Ovary (tissue), 9 donors: ENCODE results near the gene SF3A1. TPM values are rescaled to one million over a fixed set of nuclear protein-coding genes. Genes with fewer than 3 reads are reported as not detected.

Source experiments
- DNase-seq, 5 donors: peaks; one replicate each; pipeline ENCODE4 v3.0.0-alpha.2; 2019 to 2020
- H3K27ac ChIP-seq, 2 donors: fragments of 200-600 bp; one replicate each; pipeline versions ENCODE4 v1.5.1 to v1.8.0; 2019 to 2022
- H3K27me3 ChIP-seq: fragments of 200-600 bp; one replicate; pipeline ENCODE4 v1.8.0; 2022
- H3K36me3 ChIP-seq: fragments of 200-600 bp; sonication (generic); one replicate; pipeline ENCODE4 v1.5.1; 2019
- H3K4me1 ChIP-seq: one replicate; pipeline ENCODE4 v1.8.1; 2013; ENCODE audit warnings: mild to moderate bottlenecking, moderate library complexity; ENCODE audit not compliant: insufficient read depth
- H3K4me3 ChIP-seq: fragments of 200-600 bp; sonication (generic); one replicate; pipeline ENCODE4 v1.5.1; 2017
- H3K9me3 ChIP-seq, 2 donors: fragments of 200-600 bp in 1 of 2; sonication (generic) in 1 of 2; one replicate each; pipeline versions ENCODE4 v1.5.1 to v1.8.1; 2013 to 2019; ENCODE audit warnings: mild to moderate bottlenecking in 1 of 2, moderate library complexity in 1 of 2
- CTCF ChIP-seq, 3 donors: fragments of 450-650 bp in 2 of 3; fragments of 200-600 bp in 1 of 3; IDR thresholded peaks; one replicate each; pipeline versions ENCODE4 v1.5.1 to v1.8.0; 2016 to 2022; ENCODE audit warnings: antibody characterized with exemption in 3 of 3, mild to moderate bottlenecking in 1 of 3
- EP300 ChIP-seq: sonication (generic); formaldehyde crosslinking; IDR thresholded peaks from one replicate; pipeline ENCODE4 v1.6.1; 2017; ENCODE audit warnings: antibody characterized with exemption
- POLR2A ChIP-seq: fragments of 450-650 bp; IDR thresholded peaks from one replicate; pipeline ENCODE4 v1.6.1; 2017; ENCODE audit warnings: antibody characterized with exemption, mild to moderate bottlenecking, moderate library complexity
- WGBS, 3 donors: extraction: QIAGEN DNeasy Blood & Tissue Kit in 1 of 3; methylation state at CpG; one replicate each; pipeline versions ENCODE4 v1.1.5 to v1.1.7; 2013 to 2017; 5-methylcytosine and 5-hydroxymethylcytosine counted together
- intact Hi-C, 4 donors: fragments of 100-400 bp; cut with DNase I; formaldehyde crosslinking; loops; one replicate each; pipeline versions ENCODE4 v1.11.0 to v1.15.1; 2022 to 2023
- polyA plus RNA-seq, 2 donors: library from polyadenylated mRNA; stranded (reverse); fragments of 200-250 nt in 1 of 2; fragments of 350-450 nt in 1 of 2; fragmentation: Illumina TruSeq in 1 of 2; extraction: RNeasy Lipid Tissue Mini Kit (QIAGEN cat#74804) in 1 of 2; gene quantifications; one replicate each; pipeline ENCODE4 v1.2.3, GENCODE V29; 2013 to 2014
- total RNA-seq, 7 donors: library from RNA; depleted of rRNA in 2 of 7; stranded (reverse); fragments of >200 nt in 2 of 7; fragmentation: NEBNext Ultra II Directional in 3 of 7; extraction: Animal tissue kit (Norgen Biotek cat#: 25700) in 3 of 7; gene quantifications; one replicate each; pipeline versions ENCODE4 v1.1.0 to v1.2.4, GENCODE V29; 2016 to 2023
- donor health status: DM: no; HTN: no; CAD: no; lungs with moderate emphysema.
- donor health status: DM: no; HTN: no; CAD: no.
- donor health status: Bipolar disorder and iron deficiency.
- donor health status: DM: yes; HTN: yes; CAD: no.
- donor health status: DM: no; HTN: no; CAD: no.
- donor health status: DM: yes; HTN: yes; CAD: no.

The SF3A1 gene
- total and polyA plus RNA-seq, 9 donors, result 36.4 to 211 (median 152) TPM

GRCh38 chr22:30348809-30349208 is 7.9 kb downstream of the SF3A1 start:
- Histone ChIP-seq H3K4me3 (no peak overlapping the region), H3K36me3 (no peaks in the 10 kb centered on the region), H3K27ac (no peak overlapping the region), H3K4me1 (peaks cover 2% of the 10 kb centered on the region), H3K27me3 (no peaks in the 10 kb centered on the region), H3K9me3 (no peaks in the 10 kb centered on the region)
- no peak for DNase-seq
- intact Hi-C loops, result no loop called here
- WGBS, 3 donors, result 61 to 67% (median 62%) methylated on average over 4 of the region's 4 CpGs
- TF ChIP-seq EP300 (no peak), POLR2A (no peak), CTCF (IDR thresholded peaks at IDR 0.05) (no peak)

GRCh38 chr22:30348404-30348803 is 8.3 kb downstream of the SF3A1 start:
- no peaks in the 10 kb centered on the region for H3K36me3 ChIP-seq
- H3K4me3 ChIP-seq, result no peak overlapping the region
- peaks cover 2% of the 10 kb centered on the region for H3K4me1 ChIP-seq
- TF ChIP-seq POLR2A, result no peak
- TF ChIP-seq EP300, result no peak
- no peak for TF ChIP-seq CTCF (IDR thresholded peaks at IDR 0.05)
- DNase-seq, result no peak
- no peaks in the 10 kb centered on the region for H3K9me3 ChIP-seq
- no peak overlapping the region for H3K27ac ChIP-seq
- intact Hi-C loops, result no loop called here
- H3K27me3 ChIP-seq, result no peaks in the 10 kb centered on the region
- WGBS, 3 donors, result 73 to 86% (median 83%) methylated on average over 4 of the region's 4 CpGs

- 63 to 78% (median 72%) methylated on average over 5 of the region's 5 CpGs for WGBS, 3 donors
- intact Hi-C loops, result no loop called here
- H3K36me3 ChIP-seq, result no peaks in the 10 kb centered on the region
Measured at GRCh38 chr22:30347255-30347892, 9.3 kb downstream of the SF3A1 start.

GRCh38 chr22:30344447-30345200 is 12.1 kb downstream of the SF3A1 start:
- no peak overlapping the region for H3K4me3 ChIP-seq
- intact Hi-C loops, result no loop called here
- H3K36me3 ChIP-seq, result no peaks in the 10 kb centered on the region
- no peaks in the 10 kb centered on the region for H3K4me1 ChIP-seq
- no peaks in the 10 kb centered on the region for H3K27me3 ChIP-seq
- WGBS, 3 donors, result 90 to 92% (median 91%) methylated on average over 13 of the region's 13 CpGs
- no peak overlapping the region for H3K27ac ChIP-seq
- DNase-seq, result no peak
- H3K9me3 ChIP-seq, result no peaks in the 10 kb centered on the region
- TF ChIP-seq CTCF (IDR thresholded peaks at IDR 0.05) (no peak), EP300 (no peak), POLR2A (no peak)

More at GRCh38 chr22:30347255-30347892, 9.3 kb downstream of the SF3A1 start:
- no peak for TF ChIP-seq CTCF (IDR thresholded peaks at IDR 0.05)
- TF ChIP-seq POLR2A, result no peak
- TF ChIP-seq EP300, result no peak
- Histone ChIP-seq H3K4me1 (peaks cover 2% of the 10 kb centered on the region), H3K27ac (no peak overlapping the region), H3K27me3 (no peaks in the 10 kb centered on the region), H3K9me3 (no peaks in the 10 kb centered on the region), H3K4me3 (no peak overlapping the region)
- DNase-seq, result no peak
